Nephron progenitor cell (in vitro differentiated cells): Measurements from ENCODE around the gene KIAA1958.

Experiments used
- DNase-seq: peaks from one replicate; pipeline ENCODE4 v3.0.0; 2021
- H3K27ac Mint-ChIP-seq: 2 replicates; pipeline ENCODE4 v1.8.0; 2021; ENCODE audit warnings: mild to moderate bottlenecking, moderate library complexity, mixed read lengths
- H3K27me3 Mint-ChIP-seq: 2 replicates; pipeline ENCODE4 v1.8.0; 2021; ENCODE audit warnings: mild to moderate bottlenecking, low read depth, mixed read lengths; ENCODE audit not compliant: poor library complexity
- H3K36me3 Mint-ChIP-seq: 2 replicates; pipeline ENCODE4 v1.8.0; 2021; ENCODE audit warnings: low read depth, mixed read lengths
- H3K4me1 Mint-ChIP-seq: 2 replicates; pipeline ENCODE4 v1.8.0; 2021; ENCODE audit warnings: mixed read lengths
- H3K4me3 Mint-ChIP-seq: 2 replicates; pipeline ENCODE4 v1.8.0; 2021; ENCODE audit warnings: mild to moderate bottlenecking, moderate library complexity, mixed read lengths
- H3K9me3 Mint-ChIP-seq: 2 replicates; pipeline ENCODE4 v1.8.0; 2021; ENCODE audit warnings: mild to moderate bottlenecking, moderate library complexity, mixed read lengths
- CTCF ChIP-seq: fragments of 200-600 bp; sonication (generic); IDR thresholded peaks from 2 replicates; pipeline ENCODE4 v1.5.0; 2021; ENCODE audit warnings: antibody characterized with exemption

The KIAA1958 gene

GRCh38 chr9:112489876-112490666, 3.4 kb downstream of the KIAA1958 start:
- Mint-ChIP-seq H3K4me3 (peak overlapping the region; percentile 97), H3K9me3 (peaks cover 42% of the 10 kb centered on the region), H3K36me3 (peaks cover 53% of the 10 kb centered on the region), H3K27ac (peak overlapping the region; percentile 44), H3K27me3 (no peaks in the 10 kb centered on the region), H3K4me1 (peaks cover 46% of the 10 kb centered on the region)
- DNase-seq: no peak
- no peak for TF ChIP-seq CTCF

GRCh38 chr9:112493393-112494137, 6.9 kb downstream of the KIAA1958 start:
- H3K9me3 Mint-ChIP-seq: peaks cover 61% of the 10 kb centered on the region
- H3K4me3 Mint-ChIP-seq: no peak overlapping the region
- no peak for TF ChIP-seq CTCF
- peaks cover 86% of the 10 kb centered on the region for H3K36me3 Mint-ChIP-seq
- H3K4me1 Mint-ChIP-seq: peaks cover 26% of the 10 kb centered on the region
- H3K27me3 Mint-ChIP-seq: no peaks in the 10 kb centered on the region
- DNase-seq: no peak
- no peak overlapping the region for H3K27ac Mint-ChIP-seq

GRCh38 chr9:112494153-112494552, 7.5 kb downstream of the KIAA1958 start:
- TF ChIP-seq CTCF: no peak
- H3K27me3 Mint-ChIP-seq: no peaks in the 10 kb centered on the region
- peaks cover 67% of the 10 kb centered on the region for H3K9me3 Mint-ChIP-seq
- no peak overlapping the region for H3K4me3 Mint-ChIP-seq
- H3K36me3 Mint-ChIP-seq: peaks cover 92% of the 10 kb centered on the region
- no peak overlapping the region for H3K27ac Mint-ChIP-seq
- H3K4me1 Mint-ChIP-seq: peaks cover 20% of the 10 kb centered on the region
- DNase-seq: no peak

- Mint-ChIP-seq H3K9me3 (peaks cover 66% of the 10 kb centered on the region), H3K4me3 (no peak overlapping the region), H3K27me3 (no peaks in the 10 kb centered on the region), H3K27ac (no peak overlapping the region), H3K4me1 (peaks cover 6% of the 10 kb centered on the region), H3K36me3 (peaks cover 94% of the 10 kb centered on the region)
- TF ChIP-seq CTCF: no peak
- no peak for DNase-seq
Measured at GRCh38 chr9:112495614-112496013, 9.0 kb downstream of the KIAA1958 start.

GRCh38 chr9:112496074-112496722, 9.6 kb downstream of the KIAA1958 start:
- H3K27me3 Mint-ChIP-seq: no peaks in the 10 kb centered on the region
- no peak overlapping the region for H3K4me3 Mint-ChIP-seq
- no peak for DNase-seq
- peaks cover 68% of the 10 kb centered on the region for H3K9me3 Mint-ChIP-seq
- H3K36me3 Mint-ChIP-seq: peaks cover 94% of the 10 kb centered on the region
- H3K4me1 Mint-ChIP-seq: peaks cover 6% of the 10 kb centered on the region
- no peak for TF ChIP-seq CTCF
- H3K27ac Mint-ChIP-seq: peak overlapping the region; percentile 60
